COR-L47 (cell line): ENCODE results near the gene CEP85.
"Not testable (repeated sequence)": the region's sequence is repeated elsewhere in the genome, so short reads cannot be mapped to it uniquely, and the experiment has no call there.

Experiments used
- DNase-seq: peaks from one replicate; lab custom pipeline; 2025; lab: John Stamatoyannopoulos, UW

The CEP85 gene

DNA sequence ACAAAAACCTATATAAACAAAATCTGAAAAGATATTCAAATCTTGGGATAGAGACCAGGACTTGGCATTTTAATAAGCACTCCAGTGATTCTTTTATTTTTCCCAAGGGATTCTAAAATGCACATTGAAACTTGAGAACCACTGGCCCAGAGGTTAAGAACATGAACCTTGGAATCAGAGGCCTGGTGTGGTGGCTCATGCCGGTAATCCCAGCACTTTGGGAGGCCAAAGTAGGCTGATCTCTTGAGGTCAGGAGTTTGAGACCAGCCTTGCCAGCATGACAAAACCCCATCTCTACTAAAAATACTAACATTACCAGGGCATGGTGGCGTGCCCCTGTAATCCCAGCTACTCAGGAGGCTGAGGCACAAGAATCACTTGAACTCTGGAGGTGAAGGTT lies 12.9 kb upstream of the CEP85 start:
- no peak for DNase-seq

DNA sequence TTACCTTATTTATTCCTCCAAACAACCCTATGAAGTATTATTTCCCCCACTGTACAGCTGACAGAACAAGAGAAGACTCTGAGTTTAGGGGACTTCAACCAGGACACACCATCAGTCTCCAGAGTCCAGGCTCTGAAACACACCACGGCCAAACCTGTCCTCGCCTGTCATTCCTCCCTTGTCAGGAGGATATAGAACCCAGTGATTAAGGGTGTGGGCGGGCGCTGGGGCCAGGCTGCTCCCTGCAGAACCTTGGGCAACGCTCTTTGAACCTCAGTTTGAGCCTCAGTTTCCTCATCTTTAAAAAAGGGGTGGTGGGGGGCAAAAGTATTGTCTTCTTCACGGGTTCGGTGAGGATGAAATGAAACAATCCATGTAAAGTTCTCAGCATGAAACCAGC lies 9.4 kb upstream of the CEP85 start:
- DNase-seq: no peak

DNA sequence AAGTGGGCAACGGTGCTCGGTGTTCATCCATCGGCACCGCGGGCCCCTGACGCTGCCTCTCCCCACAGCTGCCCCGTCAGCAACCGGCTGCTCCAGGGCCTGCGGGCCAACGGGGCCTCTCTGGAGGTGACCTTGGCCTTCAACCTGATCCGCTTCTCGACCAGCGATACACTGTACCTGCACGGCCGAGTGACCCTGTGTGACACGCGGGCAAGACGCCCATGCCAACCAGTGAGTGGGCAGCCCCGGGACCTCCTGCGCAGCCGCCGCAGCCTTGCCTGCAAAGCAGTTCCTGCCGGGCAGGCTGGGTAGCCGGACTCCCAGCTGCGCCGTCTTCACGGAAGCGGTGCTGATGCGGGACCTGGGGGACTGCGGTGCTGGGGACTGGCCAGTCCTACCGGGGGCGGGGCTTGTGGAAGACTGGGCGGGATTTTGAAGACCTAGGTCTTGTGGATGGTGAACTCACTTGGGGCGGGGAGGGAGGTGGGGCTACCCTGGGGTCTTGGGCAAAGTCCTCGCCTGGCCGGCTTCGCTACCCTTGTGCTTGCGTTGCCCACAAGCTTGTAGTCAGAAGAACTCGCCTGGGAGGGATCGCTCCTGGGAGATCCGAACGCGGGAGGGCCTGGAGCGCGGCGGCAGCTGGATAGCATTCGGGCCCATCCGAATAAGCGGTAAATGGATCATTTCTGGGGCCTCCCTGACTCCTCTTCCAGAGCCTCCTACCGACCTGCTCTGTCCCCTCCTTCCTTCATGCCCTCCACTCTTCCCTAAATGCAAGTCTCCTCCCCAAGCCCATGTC lies 8.8 kb upstream of the CEP85 start:
- no peak for DNase-seq

DNA sequence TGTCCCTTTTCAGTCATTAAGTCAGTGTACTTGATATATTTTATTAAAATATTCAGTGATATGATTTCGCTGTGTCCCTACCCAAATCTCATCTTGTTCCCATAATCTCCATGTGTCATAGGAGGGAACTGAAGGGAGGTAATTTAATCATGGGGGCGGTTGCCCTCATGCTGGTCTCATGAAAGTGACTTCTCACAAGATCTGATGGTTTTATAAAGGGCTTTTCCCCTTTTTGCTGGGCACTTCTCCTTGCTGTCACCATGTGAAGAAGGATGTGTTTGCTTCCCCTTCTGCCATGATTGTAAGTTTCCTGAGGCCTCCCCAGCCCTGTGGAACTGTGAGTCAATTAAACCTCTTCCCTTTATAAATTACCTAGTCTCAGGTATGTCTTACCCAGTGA lies 3.3 kb upstream of the CEP85 start:
- not testable (repeated sequence) for DNase-seq

DNA sequence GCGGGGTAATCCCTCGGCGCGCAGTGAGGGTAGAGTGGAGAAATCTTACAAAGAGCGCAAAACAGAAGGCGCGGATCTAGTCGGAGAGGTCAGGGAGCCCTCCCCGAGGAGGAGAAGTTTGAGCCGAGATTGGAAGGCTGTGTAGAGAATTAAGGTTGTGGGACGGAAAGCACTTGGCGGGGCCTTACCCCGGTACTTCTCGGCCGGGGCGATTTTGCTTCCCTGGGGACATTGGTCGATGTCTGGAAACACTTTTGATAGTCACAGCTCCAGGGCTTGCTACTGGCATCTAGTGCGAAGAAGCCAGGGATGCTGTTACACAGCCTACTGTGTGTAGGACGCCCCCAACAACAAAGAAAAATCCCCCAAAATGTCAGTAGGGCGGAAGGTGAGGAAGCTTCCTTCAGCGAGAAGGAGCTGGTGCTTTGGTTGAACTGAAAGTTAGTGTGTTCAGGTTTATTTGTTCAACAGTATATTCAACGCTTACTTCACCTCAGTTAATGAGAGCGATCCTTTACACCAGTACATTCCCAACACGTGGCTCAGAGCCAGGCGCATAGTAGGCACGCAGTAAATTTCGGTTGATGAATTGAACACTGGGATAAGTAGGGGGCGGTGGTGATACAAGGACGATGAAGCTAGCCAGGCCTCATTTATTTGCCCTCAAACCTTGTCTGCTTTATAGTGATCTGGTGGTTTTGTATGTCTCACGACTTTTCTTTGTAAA lies 807 bp downstream of the CEP85 start:
- DNase-seq: no peak

DNA sequence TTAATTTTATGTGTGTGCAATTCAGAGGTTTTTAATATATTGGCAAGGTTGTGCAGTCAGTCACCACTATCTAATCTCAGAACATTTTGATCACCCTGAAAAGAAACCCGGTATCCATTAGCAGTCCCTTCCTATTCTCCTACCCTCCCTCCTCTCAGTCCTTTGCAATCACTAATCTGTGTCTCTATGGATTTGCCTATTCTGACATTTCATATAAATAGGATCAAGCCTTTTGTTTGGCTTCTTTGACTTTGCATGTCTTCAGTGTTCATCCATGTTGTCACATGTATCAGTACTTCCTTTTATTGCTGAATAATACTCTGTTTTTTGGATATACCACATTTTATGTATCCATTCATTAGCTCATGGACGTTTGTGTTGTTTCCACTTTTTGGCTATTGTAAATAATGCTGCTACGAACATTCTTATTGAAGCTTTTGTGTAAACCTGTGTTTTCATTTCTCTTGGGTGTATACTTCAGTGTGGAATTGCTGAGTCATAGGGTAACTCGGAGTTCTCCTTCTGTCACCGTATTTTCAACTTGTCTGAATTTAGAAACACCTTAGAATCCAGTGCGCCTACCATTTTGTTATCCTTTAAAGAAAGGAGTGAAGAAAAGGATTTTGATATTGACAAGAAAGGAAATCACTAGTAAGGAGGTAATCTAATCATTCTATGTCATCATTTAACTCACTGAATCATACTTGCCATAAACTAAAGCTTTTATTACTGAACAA lies 3.4 kb downstream of the CEP85 start:
- no peak for DNase-seq

DNA sequence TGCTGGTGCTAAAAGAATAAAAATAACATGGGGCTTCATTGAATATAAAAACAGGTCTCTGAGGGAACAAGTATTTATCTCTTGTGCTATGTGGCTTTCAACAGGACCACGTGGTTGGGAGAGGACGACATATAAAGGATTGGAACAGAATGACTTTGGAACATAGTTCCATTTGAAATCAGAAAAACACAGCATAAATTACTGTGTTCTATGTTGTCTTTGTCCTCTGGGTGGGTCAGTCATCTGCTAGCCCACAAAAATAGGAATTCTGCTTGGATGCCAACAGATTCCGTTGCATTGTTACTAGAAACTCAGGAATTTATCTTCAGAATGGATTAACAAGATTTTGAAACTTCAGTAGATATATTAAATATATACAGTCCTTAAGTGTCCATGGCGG lies 5.9 kb downstream of the CEP85 start:
- DNase-seq: no peak

DNA sequence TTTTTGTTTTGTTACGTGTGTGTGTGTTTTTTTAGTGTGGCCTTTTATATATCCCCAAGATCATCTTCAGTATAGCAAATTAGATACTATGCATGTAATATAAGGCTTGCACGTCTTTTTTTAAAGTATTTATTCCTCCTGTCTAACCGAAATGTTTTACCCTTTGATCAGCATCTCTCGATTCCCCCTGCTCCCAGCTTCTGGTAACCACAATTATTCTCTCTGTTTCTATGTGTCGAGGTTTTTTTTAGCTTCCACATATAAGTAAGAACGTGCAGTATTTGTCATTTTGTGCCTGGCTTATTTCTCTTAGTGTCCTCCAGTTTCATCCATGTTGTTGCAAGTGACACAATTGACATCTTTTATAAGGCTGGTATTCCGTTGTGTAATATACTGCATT lies 18.7 kb downstream of the CEP85 start:
- no peak for DNase-seq

DNA sequence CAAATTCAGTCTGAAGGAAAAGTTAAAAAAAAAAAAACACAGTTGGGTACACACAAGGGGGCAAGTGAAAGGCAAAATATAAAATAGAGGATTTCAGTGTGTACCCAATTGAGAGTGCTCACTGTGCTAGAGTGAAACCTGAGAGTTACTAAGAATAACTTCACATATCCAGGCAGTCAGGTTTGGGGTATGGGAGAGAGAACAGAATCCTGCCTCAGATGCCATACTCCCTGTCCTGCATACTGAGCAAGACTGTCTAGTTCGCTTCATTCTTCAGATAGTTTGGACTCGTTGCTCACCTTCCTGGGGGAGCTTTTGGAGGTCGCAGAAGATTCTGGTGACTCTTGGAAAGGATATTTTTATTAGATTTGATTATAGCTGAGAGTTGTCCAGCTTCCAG lies 20.4 kb downstream of the CEP85 start:
- no peak for DNase-seq

DNA sequence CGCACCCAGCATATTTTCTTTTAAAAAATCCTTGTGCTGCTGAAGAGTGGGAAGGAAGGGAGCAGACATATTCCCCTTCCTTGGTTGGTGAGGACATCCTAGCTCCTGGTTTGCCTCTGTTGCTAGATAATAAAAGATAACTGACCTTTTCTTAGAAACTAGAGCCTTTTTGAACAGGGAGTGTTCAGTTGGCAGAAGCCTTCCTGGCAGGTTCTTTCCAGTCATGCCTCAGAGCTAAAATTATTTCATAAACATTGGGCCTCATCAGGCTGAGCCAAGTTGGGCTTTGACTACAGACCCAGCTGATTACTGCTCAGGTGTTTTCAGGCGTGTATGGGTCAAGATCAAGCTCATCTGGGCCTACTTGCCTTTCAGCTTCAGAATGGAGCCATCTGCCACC lies 23.2 kb downstream of the CEP85 start:
- DNase-seq: no peak

DNA sequence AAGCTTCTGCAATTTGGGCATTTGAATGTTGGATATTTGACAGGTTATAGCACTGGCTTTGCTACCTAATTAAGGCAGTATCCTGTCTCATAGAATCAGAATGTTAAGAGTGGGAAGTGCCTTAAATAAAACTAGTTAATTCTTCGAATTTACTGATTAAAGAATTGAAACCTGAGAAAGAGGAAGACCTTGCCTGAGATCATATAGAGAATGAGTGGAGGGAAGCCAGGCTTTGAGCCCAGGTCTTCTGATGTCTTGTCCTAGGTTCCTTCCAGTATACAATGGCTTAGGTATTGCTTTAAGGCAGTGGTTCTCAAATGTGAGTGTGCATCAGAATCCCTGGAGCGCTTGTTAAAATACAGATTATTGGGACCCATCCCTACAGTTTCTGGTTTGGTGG lies 25.0 kb downstream of the CEP85 start:
- DNase-seq: no peak

DNA sequence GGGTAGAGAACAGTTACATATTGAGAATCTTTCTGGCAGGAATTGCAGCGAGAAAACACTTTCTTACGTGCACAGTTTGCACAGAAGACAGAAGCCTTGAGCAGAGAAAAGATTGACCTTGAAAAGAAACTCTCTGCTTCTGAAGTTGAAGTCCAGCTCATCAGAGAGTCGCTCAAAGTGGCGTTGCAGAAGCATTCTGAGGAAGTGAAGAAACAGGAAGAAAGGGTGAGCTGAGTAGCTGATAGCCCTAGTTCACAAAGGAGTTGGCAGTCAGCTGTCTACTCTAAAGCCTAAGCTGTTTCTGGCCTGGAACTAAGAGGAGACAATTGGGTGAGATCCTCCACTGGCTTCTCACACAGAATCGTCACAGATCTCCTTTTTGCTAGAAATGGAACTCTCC lies 25.6 kb downstream of the CEP85 start:
- DNase-seq: no peak

DNA sequence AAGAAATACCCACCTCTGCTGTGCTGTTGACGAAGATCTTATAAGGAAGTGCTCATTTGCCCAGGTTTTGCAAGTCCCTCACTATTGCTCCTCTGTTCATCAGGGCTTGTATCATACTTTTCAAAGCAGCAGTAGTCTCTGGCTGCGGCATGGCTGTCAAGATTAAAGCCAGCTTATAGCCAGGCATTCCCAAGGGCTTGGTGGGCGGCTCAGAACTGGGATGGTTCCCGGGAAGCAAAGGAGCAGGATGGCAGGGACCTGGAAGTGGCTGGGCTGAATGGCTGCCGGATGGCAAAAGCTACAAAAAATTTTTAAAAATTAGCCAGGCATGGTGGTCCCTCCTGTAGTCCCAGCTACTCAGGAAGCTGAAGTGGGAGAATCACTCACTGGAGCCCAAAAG lies 29.2 kb downstream of the CEP85 start:
- no peak for DNase-seq

DNA sequence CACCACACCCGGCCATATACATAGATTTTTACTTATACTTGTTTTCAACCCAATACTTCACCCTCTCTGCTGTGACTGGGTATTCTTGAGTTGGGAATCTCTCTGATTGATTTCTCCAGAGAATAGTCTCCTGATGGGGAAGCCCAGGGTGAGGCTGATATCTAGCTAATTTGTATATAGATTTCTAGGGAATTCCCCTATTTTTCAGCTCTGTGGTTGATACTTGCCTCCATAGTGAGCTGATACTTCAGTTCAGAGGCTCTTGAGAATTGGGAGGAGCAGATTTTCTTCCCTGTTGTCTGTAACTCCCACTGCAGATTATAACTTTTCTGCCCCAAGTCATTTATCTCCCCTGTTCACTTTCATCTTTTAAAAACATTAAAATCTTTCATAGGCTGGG lies 31.4 kb downstream of the CEP85 start:
- DNase-seq: no peak

DNA sequence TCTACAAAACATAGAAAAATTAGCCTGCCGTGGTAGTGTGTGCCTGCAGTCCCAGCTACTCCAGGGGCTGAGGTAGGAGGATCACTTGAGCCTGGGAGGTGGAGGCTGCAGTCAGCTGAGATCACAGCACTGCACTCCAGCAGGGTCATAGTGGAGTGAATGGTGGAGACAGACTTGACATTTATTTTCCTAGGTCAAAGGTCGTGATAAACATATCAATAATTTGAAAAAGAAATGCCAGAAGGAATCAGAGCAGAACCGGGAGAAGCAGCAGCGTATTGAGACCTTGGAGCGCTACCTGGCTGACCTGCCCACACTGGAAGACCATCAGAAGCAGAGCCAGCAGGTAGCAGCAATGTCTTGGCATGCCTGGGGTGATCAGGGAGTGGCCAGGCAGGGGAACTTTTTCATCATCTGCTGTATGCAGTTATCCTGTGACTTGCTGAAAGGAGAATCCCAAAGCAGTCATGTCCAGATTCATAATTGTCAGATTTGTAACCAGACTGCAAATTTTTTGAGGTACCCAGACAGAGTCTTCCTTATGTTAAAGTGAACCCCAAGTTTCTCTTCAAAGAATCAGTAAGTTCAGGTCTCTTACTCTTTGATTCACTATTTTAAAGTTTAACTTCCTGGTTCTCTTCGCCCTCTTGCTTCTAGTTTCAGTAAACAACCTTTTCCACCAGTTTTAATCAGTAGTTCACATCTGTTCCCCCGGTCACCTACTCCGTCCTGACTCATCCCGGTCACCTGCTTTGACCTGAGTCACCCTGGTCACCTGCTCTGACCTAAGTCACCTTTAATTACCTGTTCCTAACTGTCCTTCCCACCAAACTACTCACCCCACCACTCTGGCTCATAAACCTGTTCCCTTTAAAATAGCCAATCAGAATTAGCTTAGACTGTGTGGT lies 34.5 kb downstream of the CEP85 start:
- DNase-seq: no peak

DNA sequence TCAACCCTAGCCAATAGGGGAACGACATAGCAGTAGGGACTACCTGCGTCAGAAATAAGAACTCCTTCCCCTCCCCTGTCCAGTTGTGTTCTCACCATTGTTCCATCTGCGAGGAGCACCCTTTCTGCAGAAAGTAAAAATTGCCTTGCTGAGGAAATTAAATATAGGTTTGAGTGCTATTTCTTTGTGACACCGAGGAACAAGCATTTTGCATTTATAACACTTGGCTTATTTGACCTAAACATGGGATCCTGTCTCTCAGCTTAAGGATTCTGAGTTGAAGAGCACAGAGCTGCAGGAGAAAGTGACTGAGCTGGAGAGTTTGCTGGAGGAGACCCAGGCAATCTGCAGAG lies 35.2 kb downstream of the CEP85 start:
- DNase-seq: no peak

DNA sequence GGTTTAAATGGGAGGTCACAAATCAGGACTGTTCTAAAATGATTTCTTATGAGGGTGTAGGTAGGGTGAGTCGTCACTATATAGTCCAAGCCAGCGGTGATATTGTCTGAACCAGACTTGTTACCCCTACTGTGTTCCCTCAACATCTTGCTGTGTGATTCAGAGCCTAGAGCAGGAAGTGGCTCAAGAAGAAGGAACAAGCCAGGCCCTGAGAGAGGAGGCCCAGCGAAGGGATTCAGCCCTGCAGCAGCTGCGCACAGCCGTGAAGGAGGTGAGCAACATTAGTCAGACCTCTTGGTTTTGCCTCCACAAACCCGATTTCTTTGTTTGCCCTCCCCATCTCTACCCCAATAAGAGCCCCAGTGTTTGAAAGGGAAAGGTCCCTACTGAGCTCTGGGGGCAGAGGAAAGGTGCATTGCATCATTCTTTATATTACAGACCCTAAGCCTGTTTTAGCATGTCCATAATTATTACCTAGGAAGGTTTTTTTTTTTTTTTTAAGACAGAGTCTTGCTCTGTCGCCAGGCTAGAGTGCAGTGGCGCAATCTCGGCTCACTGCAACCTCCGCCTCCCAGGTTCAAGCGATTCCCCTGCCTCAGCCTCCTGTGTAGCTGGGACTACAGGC lies 40.9 kb downstream of the CEP85 start:
- DNase-seq: no peak

DNA sequence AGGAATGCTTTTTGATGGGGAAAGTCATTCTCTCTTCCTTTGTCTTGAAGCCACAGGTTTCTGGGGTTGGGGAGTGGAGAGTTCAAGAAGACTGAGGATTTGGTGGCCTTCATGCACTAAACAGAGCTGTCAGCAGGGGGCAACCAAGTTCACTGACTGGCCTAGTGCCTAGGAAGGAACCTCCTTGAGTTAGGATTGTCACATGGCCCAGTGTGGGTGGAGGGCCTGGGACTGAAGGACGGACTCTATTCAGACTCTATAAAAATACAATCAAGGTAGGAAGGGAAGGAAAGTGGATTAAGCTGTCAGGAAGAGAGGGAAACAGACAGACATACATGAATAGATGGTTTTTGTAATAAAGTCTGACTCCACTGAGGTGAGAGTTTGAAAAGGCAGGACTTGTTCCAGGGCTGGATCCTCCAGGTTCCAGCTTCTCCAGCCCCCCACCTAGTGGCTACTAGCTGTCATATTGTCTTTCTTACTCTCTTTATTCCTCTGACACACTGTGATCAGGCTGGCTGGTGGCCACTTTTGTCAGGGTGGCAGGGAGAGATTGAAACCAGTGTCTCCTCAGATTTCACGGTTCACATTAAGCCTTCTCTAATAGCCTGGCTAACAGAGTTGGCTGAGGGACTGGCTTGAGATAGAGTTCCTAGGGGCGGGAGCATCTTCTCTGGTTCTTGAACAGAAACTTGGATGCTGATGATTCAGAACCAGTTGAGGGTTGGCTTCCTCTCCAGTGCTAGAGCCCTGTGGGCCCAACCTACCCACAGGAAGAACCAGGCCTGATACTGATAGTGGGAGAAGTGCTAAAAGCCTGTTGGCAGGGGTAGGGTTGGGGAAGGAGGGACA lies 41.8 kb downstream of the CEP85 start:
- peak; percentile 42 for DNase-seq

DNA sequence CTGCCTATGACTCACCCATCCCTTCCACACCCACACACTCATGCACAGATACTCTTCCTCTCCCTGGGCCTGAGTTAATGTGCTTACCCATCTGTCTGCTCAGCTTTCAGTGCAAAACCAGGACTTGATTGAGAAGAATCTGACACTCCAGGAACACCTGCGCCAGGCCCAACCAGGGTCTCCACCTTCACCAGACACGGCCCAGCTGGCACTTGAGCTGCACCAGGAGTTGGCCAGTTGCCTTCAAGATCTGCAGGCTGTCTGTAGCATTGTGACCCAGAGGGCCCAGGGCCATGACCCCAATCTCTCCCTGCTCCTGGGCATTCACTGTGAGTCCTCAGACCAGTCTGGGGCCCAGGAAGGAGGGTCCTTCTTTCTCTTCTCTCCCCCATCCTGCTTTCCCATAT lies 42.4 kb downstream of the CEP85 start:
- DNase-seq: no peak

DNA sequence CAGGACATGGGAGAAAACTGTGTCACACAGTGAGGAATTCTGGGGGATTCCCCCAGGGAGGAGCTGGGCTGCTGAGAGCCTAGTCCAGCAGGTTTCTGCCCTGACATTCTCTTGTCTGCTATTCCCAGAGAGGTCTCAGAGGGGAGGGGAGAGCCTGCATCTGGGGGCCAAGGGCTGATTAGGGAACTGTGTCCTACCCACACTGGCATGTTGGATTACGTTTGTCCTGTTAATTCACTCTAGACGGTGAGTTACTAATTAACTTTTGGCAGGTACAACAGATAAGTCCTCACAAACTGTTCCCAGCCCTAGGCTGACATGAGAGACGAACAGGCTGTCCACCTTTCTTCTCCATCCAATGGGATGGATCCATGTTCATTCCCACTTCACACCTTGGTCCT lies 43.3 kb downstream of the CEP85 start:
- DNase-seq: no peak

DNA sequence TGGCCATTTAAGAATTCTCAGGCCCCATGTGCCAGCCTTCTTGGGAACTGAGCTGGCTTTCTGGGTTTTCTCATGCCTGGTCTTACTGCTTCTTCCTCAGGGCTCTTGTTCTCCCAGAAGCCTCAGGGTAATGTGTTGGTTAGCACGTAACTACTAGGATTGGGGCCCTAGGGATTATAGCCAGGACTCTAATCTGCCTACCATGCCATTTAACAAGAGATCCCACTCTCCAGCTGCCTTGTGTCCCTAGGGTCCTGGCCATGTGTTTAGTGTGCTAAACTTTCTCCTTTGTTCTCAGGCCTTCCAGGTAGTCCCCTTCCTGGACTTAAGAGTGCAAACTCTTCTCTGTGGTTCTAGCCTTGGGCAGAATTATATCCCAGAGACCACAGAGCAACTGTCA lies 43.7 kb downstream of the CEP85 start:
- no peak for DNase-seq
